ENCODE results near the gene TPPP2. TPM values are rescaled to one million over a fixed set of nuclear protein-coding genes. Genes with fewer than 3 reads are reported as not detected.
"Not testable (repeated sequence)": the region's sequence is repeated elsewhere in the genome, so short reads cannot be mapped to it uniquely, and the experiment has no call there.

Gene TPPP2
- total and polyA plus RNA-seq, 9 donors, result 0.62 to 2.5 (median 1.3) TPM; not detected in 1

DNA sequence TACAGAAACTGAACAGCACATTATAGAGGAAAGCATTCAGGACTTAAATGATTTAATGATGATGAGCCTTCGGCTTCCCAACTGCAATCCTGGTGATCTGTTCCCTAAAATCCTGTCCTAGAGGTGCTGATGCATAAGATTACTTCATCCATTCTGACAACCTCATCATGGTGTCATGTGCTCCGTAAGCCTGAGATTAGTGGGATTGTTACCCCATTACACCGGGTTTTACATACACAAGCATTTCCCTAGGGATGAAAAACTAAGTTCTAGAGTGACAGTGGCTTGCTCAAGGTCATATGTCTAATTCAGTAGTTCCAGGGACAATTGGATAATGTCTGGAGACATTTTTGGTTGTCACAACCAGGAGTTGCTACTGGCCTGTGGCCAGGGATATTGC lies 7.1 kb downstream of the TPPP2 start:
- intact Hi-C loops (cut with DNase I), result no loop called here
- H3K27ac ChIP-seq, result no peak overlapping the region
- no peaks in the 10 kb centered on the region for H3K27me3 ChIP-seq
- H3K4me1 ChIP-seq (ENCODE audit: insufficient read depth), result peaks cover 23% of the 10 kb centered on the region
- H3K36me3 ChIP-seq, result no peaks in the 10 kb centered on the region
- TF ChIP-seq EP300 (IDR thresholded peaks at IDR 0.05) (no peak), CTCF (IDR thresholded peaks at IDR 0.05) (no peak), POLR2A (IDR thresholded peaks at IDR 0.05) (no peak)
- H3K9me3 ChIP-seq, result no peaks in the 10 kb centered on the region
- H3K4me3 ChIP-seq, result no peak overlapping the region
- WGBS, 3 donors, result 79 to 86% (median 81%) methylated on average over 3 of the region's 3 CpGs
- DNase-seq, result no peak

DNA sequence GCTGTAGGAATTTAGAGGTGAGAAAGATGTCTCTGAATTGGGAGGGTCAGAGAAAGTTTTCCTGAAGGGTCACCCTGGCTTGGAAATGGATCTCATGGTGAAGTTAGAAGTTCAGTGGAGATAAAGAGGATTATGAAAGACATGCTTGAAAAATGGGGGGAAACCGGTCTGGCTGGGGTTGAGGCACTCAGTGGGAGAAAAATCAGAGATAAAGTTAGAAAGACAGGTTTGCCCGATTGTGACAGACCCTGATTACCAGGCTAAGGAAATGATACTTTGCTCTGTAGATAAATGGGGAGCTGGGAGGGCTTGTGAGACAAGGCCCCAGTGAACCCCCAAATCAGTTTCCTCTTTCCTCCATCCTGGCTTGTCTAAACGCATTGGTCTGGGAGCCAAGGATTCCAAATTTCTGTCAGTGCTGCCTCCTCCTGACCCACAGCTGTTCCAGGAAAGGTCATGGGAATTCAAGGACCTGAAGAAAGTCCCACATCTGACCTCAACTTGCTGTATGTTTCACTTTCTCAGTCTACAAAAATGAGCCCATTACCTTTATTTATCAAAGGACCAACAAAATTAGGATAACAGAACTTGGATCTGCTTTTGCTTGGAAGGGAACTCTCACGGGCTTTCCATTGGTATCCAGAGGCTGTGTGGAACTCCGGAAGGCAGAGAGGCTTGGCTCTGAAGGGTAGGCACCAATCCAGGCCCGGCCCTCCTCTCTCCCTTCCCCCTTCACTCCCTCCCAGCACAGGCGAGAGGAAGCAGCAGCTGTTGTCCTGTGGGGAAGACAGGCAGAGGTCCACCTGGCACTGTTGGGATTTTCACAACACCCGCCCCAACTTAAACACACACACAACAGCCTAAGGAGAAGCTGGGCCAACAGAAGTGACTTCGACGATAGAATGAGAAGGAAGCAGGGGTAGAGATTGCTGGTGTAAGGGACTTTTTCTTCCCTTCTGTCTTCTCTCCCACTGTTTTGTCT lies 8.7 kb downstream of the TPPP2 start:
- 4 to 6% (median 5%) methylated on average over 10 of the region's 10 CpGs for whole genome bisulfite sequencing, 3 donors
- DNase-seq, result peak; percentile 88 to 93 (median 91)
- no peaks in the 10 kb centered on the region for H3K27me3 ChIP-seq
- H3K4me1 ChIP-seq (ENCODE audit: insufficient read depth), result peaks cover 19% of the 10 kb centered on the region
- intact Hi-C loops (cut with DNase I), result loop anchor here in 2 of 4 donors (2.0 kb wide), 2 partner anchors 16 to 24 kb away; no protein-coding TSS in a partner anchor
- TF ChIP-seq EP300 (IDR thresholded peaks at IDR 0.05) (no peak), POLR2A (IDR thresholded peaks at IDR 0.05) (no peak), CTCF (IDR thresholded peaks at IDR 0.05) (no peak)
- no peak overlapping the region for H3K4me3 ChIP-seq
- no peaks in the 10 kb centered on the region for H3K36me3 ChIP-seq
- H3K27ac ChIP-seq, result peak overlapping the region; percentile 25 to 55
- H3K9me3 ChIP-seq, result no peaks in the 10 kb centered on the region

DNA sequence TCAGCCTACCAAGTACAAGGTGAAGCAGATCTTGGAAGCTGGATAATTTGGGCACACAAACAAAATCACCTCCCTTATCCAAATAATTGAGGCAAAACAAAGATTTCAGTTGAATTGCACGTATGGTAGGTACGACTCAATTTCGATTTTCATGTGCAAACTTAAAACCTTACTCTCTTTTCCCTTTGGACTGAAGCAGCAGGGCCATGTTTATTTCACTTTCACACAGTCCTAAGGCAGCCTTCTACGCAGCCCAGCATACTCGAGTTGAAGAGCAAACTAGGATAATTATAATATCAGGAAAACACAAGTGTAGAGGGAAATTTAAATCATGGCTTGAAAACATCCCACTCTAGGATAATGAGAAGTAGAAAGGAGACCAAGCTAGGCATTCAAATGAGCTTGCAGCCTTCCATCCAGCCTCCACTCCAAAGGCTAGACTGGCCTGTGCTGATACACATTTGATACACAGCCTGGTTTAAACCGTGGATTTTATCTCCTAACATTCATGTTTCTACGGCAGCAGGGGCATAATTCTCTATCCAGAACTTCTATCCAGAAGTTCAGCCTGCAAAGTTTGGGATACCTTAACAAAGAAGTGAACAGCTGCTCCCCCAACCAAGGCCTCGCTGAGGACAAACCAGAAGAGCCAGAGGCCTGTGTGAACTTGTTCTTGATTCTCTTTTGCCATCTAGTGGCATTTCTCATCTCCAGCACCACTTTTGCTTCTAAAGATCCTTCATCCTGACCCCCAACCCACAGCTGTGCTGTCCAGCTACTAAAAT lies 9.8 kb downstream of the TPPP2 start:
- Histone ChIP-seq H3K4me1 (ENCODE audit: insufficient read depth) (peaks cover 13% of the 10 kb centered on the region), H3K4me3 (no peak overlapping the region), H3K27ac (peak overlapping the region; percentile 27 to 55), H3K27me3 (no peaks in the 10 kb centered on the region), H3K9me3 (no peaks in the 10 kb centered on the region), H3K36me3 (no peaks in the 10 kb centered on the region)
- intact Hi-C loops (cut with DNase I), result loop anchor here (1.0 to 10.0 kb wide), 4 partner anchors 17 to 45 kb away; partner anchors contain the start of gene SLC39A2 (in 1 of the 4)
- 17 to 25% (median 21%) methylated on average over 8 of the region's 8 CpGs for WGBS, 3 donors
- DNase-seq, result peak; percentile 59 to 70 (median 62)
- TF ChIP-seq CTCF (IDR thresholded peaks at IDR 0.05) (peak; percentile 38 to 83 (median 76)), POLR2A (IDR thresholded peaks at IDR 0.05) (no peak)

DNA sequence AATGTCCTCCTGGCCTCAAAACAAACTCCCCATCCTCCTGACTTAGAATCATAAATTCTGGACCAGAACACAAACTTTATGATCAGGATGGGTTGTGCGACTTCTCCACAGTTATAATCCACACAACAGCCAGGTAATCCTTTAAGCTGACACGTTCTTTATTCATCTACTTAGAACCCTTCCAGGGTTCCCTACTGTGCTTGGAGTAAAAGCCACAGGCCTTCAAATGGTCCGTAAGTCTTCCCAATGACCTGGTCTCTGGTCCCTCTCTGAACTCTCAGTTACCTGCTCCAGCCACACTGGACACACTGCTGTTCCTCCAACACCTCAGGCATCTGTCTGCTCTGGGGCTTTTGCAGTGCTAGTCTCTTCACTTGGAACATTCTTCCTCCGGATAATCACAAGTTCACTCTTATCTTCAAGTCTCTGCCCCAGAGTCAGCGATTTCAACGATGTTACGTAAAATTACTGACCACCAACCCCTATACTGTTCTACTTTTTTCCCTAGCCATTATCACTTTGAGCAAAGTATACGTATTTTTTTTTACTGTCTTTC lies 10.4 kb downstream of the TPPP2 start:
- Histone ChIP-seq H3K4me1 (ENCODE audit: insufficient read depth) (peaks cover 8% of the 10 kb centered on the region), H3K27me3 (no peaks in the 10 kb centered on the region), H3K36me3 (no peaks in the 10 kb centered on the region), H3K9me3 (no peaks in the 10 kb centered on the region), H3K4me3 (no peak overlapping the region), H3K27ac (peak overlapping the region in 1 of 2 donors; percentile 55)
- intact Hi-C loops (cut with DNase I), result loop anchor here in 3 of 4 donors (1.0 to 10.0 kb wide), 3 partner anchors 25 to 46 kb away; partner anchors contain the start of gene SLC39A2 (in 1 of the 3)
- 56 to 62% (median 57%) methylated on average over 8 of the region's 8 CpGs for WGBS, 3 donors
- DNase-seq, result no peak
- TF ChIP-seq POLR2A (IDR thresholded peaks at IDR 0.05) (no peak), CTCF (IDR thresholded peaks at IDR 0.05) (peak in 1 of 3 donors; percentile 3)

DNA sequence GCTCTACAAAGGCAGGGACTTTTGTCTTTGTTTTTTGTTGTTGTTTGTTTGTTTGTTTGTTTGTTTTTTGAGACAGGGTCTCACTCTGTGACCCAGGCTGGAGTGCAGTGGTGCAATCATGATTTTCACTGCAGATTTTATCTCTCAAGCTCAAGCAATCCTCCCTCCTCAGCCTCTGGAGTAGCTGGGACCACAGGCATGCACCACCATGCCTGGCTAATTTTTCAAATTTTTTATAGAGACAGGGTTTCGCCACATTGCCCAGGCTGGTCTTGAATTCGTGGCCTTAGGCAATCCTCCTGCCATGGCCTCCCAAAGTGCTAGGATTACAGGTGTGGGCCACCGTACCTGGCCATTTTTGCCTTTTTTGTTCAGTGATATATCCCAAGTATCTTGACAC lies 10.9 kb downstream of the TPPP2 start:
- intact Hi-C loops (cut with DNase I), result loop anchor here in 3 of 4 donors (1.0 to 10.0 kb wide), 3 partner anchors 26 to 46 kb away; partner anchors contain the start of gene SLC39A2 (in 1 of the 3)
- not testable (repeated sequence) for H3K4me3 ChIP-seq; H3K9me3 ChIP-seq; H3K4me1 ChIP-seq (ENCODE audit: insufficient read depth); H3K27ac ChIP-seq; H3K36me3 ChIP-seq; H3K27me3 ChIP-seq; DNase-seq
- 80 to 90% (median 84%) methylated on average over 3 of the region's 3 CpGs for WGBS, 3 donors

Data from ovary (tissue), 9 donors.